DND-41 (cell line): ENCODE data around the gene FAM219A.

ENCODE experiments used
- EZH2 ChIP-seq: IDR thresholded peaks from 3 replicates; pipeline ENCODE4 v1.6.1; 2012; ENCODE audit warnings: borderline replicate concordance, low read depth, mild to moderate bottlenecking, moderate library complexity, low read length, inconsistent platforms; ENCODE audit not compliant: severe bottlenecking
- TF ChIP-seq, protein P1 (sequence below): IDR thresholded peaks from 2 replicates; pipeline ENCODE4 v1.5.1; 2012; ENCODE audit warnings: borderline replicate concordance, low read length, moderate library complexity, mild to moderate bottlenecking; ENCODE audit not compliant: poor library complexity, severe bottlenecking; ENCODE audit errors: extremely low read depth

GRCh38 chr9:34370970-34371880 is 87.1 kb downstream of the FAM219A start:
- TF ChIP-seq, protein P1, sequence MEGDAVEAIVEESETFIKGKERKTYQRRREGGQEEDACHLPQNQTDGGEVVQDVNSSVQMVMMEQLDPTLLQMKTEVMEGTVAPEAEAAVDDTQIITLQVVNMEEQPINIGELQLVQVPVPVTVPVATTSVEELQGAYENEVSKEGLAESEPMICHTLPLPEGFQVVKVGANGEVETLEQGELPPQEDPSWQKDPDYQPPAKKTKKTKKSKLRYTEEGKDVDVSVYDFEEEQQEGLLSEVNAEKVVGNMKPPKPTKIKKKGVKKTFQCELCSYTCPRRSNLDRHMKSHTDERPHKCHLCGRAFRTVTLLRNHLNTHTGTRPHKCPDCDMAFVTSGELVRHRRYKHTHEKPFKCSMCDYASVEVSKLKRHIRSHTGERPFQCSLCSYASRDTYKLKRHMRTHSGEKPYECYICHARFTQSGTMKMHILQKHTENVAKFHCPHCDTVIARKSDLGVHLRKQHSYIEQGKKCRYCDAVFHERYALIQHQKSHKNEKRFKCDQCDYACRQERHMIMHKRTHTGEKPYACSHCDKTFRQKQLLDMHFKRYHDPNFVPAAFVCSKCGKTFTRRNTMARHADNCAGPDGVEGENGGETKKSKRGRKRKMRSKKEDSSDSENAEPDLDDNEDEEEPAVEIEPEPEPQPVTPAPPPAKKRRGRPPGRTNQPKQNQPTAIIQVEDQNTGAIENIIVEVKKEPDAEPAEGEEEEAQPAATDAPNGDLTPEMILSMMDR = no peak
- no peak for TF ChIP-seq EZH2
